HG03571 (cell line): ENCODE data around the gene BICDL1.
"Not testable (repeated sequence)": the region's sequence is repeated elsewhere in the genome, so short reads cannot be mapped to it uniquely, and the experiment has no call there.

ENCODE experiments used
- ATAC-seq: cut with Tn5 transposase; IDR thresholded peaks from one replicate; pipeline ENCODE4 v1.9.1; 2021; ENCODE audit not compliant: unreplicated experiment

BICDL1 gene

GRCh38 chr12:119988472-119989360 is at the start of gene BICDL1:
Gene BICDL1 (plus strand): TSS chr12:119989236. CDS start chr12:119989869, 633 bp downstream.
- peak; percentile 80 for ATAC-seq

GRCh38 chr12:119940897-119941296 is 48.1 kb upstream of the BICDL1 start:
- no peak for ATAC-seq

- ATAC-seq: no peak
These were observed 46.6 kb upstream of the BICDL1 start for GRCh38 chr12:119942386-119942785.

GRCh38 chr12:119946213-119946612 is 42.8 kb upstream of the BICDL1 start:
- no peak for ATAC-seq

- no peak for ATAC-seq
These were observed 39.9 kb upstream of the BICDL1 start for GRCh38 chr12:119949145-119949544.

GRCh38 chr12:119949594-119949993 is 39.4 kb upstream of the BICDL1 start:
- no peak for ATAC-seq

- ATAC-seq: no peak
These were observed 33.0 kb upstream of the BICDL1 start for GRCh38 chr12:119956047-119956446.

GRCh38 chr12:119957135-119957534 is 31.9 kb upstream of the BICDL1 start:
- ATAC-seq: no peak

GRCh38 chr12:119959435-119959834 is 29.6 kb upstream of the BICDL1 start:
- ATAC-seq: no peak

- no peak for ATAC-seq
These were observed 24.9 kb upstream of the BICDL1 start for GRCh38 chr12:119964123-119964522.

- ATAC-seq: no peak
These were observed 24.1 kb upstream of the BICDL1 start for GRCh38 chr12:119964929-119965328.

- no peak for ATAC-seq
These were observed 8.8 kb upstream of the BICDL1 start for GRCh38 chr12:119980242-119980641.

GRCh38 chr12:119980702-119981101 is 8.3 kb upstream of the BICDL1 start:
- ATAC-seq: not testable (repeated sequence)

GRCh38 chr12:119989361-119989730 is 310 bp downstream of the BICDL1 start:
- ATAC-seq: no peak

GRCh38 chr12:119989731-119990381 is 820 bp downstream of the BICDL1 start:
- ATAC-seq: peak; percentile 34

GRCh38 chr12:119990382-119990874 is 1.4 kb downstream of the BICDL1 start:
- no peak for ATAC-seq

GRCh38 chr12:119992129-119992705 is 3.2 kb downstream of the BICDL1 start:
- ATAC-seq: no peak

- ATAC-seq: no peak
These were observed 6.0 kb downstream of the BICDL1 start for GRCh38 chr12:119994892-119995658.

GRCh38 chr12:119996417-119996816 is 7.4 kb downstream of the BICDL1 start:
- ATAC-seq: no peak

- no peak for ATAC-seq
These were observed 9.6 kb downstream of the BICDL1 start for GRCh38 chr12:119998471-119999245.
